Measurements from ENCODE around the gene PSMD1.
"Not testable (repeated sequence)": the region's sequence is repeated elsewhere in the genome, so short reads cannot be mapped to it uniquely, and the experiment has no call there.

The PSMD1 gene

GRCh38 chr2:231117922-231118613 is 61.4 kb downstream of the PSMD1 start:
- no peak for DNase-seq (ENCODE audit: low read depth)

GRCh38 chr2:231118614-231118942 is 61.9 kb downstream of the PSMD1 start:
- DNase-seq (ENCODE audit: low read depth) = no peak

GRCh38 chr2:231123362-231123898 is 66.8 kb downstream of the PSMD1 start:
- DNase-seq (ENCODE audit: low read depth) = peak; percentile 58

- DNase-seq (ENCODE audit: low read depth) = peak; percentile 55
Measured at GRCh38 chr2:231124838-231125568, 68.3 kb downstream of the PSMD1 start, which contains the start of gene HTR2B. Gene HTR2B (minus strand): TSS chr2:231125042. CDS start chr2:231123764, 1,278 bp downstream.

- DNase-seq (ENCODE audit: low read depth) = no peak
Measured at GRCh38 chr2:231126123-231126522, 69.5 kb downstream of the PSMD1 start.

- DNase-seq (ENCODE audit: low read depth) = no peak
Measured at GRCh38 chr2:231127480-231127879, 70.8 kb downstream of the PSMD1 start.

GRCh38 chr2:231127936-231128335 is 71.3 kb downstream of the PSMD1 start:
- no peak for DNase-seq (ENCODE audit: low read depth)

- no peak for DNase-seq (ENCODE audit: low read depth)
Measured at GRCh38 chr2:231128541-231128940, 71.9 kb downstream of the PSMD1 start.

- no peak for DNase-seq (ENCODE audit: low read depth)
Measured at GRCh38 chr2:231129216-231129615, 72.5 kb downstream of the PSMD1 start.

- no peak for DNase-seq (ENCODE audit: low read depth)
Measured at GRCh38 chr2:231130336-231131056, 73.8 kb downstream of the PSMD1 start.

GRCh38 chr2:231132129-231132528 is 75.5 kb downstream of the PSMD1 start:
- DNase-seq (ENCODE audit: low read depth) = peak; percentile 59

GRCh38 chr2:231133365-231134099 is 76.9 kb downstream of the PSMD1 start:
- DNase-seq (ENCODE audit: low read depth) = peak; percentile 66

- no peak for DNase-seq (ENCODE audit: low read depth)
Measured at GRCh38 chr2:231134910-231135655, 78.4 kb downstream of the PSMD1 start.

- peak; percentile 86 for DNase-seq (ENCODE audit: low read depth)
Measured at GRCh38 chr2:231138699-231139098, 82.0 kb downstream of the PSMD1 start.

- DNase-seq (ENCODE audit: low read depth) = no peak
Measured at GRCh38 chr2:231139796-231140195, 83.1 kb downstream of the PSMD1 start.

GRCh38 chr2:231140808-231141207 is 84.1 kb downstream of the PSMD1 start:
- not testable (repeated sequence) for DNase-seq (ENCODE audit: low read depth)

- no peak for DNase-seq (ENCODE audit: low read depth)
Measured at GRCh38 chr2:231144896-231145295, 88.2 kb downstream of the PSMD1 start.

GRCh38 chr2:231146665-231147064 is 90.0 kb downstream of the PSMD1 start:
- DNase-seq (ENCODE audit: low read depth) = no peak

GRCh38 chr2:231152800-231153557 is 96.3 kb downstream of the PSMD1 start:
- peak; percentile 82 for DNase-seq (ENCODE audit: low read depth)

- no peak for DNase-seq (ENCODE audit: low read depth)
Measured at GRCh38 chr2:231159306-231159705, 102.6 kb downstream of the PSMD1 start.
